Heart left ventricle (tissue), 16 donors: Measurements from ENCODE around the gene PHACTR1. TPM values are rescaled to one million over a fixed set of nuclear protein-coding genes. Genes with fewer than 3 reads are reported as not detected.
A peak's percentile ranks its signal among the peaks of the same experiment; 100 is the strongest.

ENCODE experiments used
- ATAC-seq, 4 donors: fragments of 200-7000 bp; cut with Tn5 transposase; one replicate each; pipeline ENCODE4 v1.9.1; 2020 to 2022; ENCODE audit warnings: moderate library complexity in 4 of 4, mild to moderate bottlenecking in 3 of 4, moderate number of reproducible peaks in 1 of 4
- DNase-seq, 5 donors: peaks; one replicate each; pipeline ENCODE4 v3.0.0-alpha.2; 2020
- H3K27ac ChIP-seq, 12 donors: fragments of 200-600 bp; sonication (generic) in 4 of 12; one replicate each; pipeline versions ENCODE4 v1.5.0 to v1.8.0; 2016 to 2022; ENCODE audit warnings: mild to moderate bottlenecking in 2 of 12
- H3K27me3 ChIP-seq, 9 donors: fragments of 200-600 bp; sonication (generic) in 2 of 9; one replicate each; pipeline versions ENCODE4 v1.5.1 to v1.8.0; 2016 to 2022; ENCODE audit warnings: mild to moderate bottlenecking in 3 of 9
- H3K36me3 ChIP-seq, 9 donors: fragments of 200-600 bp; sonication (generic) in 2 of 9; one replicate each; pipeline versions ENCODE4 v1.5.0 to v1.8.0; 2018 to 2022; ENCODE audit warnings: mild to moderate bottlenecking in 2 of 9
- H3K4me1 ChIP-seq, 12 donors: fragments of 200-600 bp; sonication (generic) in 4 of 12; one replicate each; pipeline versions ENCODE4 v1.5.0 to v1.8.0; 2016 to 2022; ENCODE audit warnings: mild to moderate bottlenecking in 3 of 12
- H3K4me3 ChIP-seq, 12 donors: fragments of 200-600 bp; sonication (generic) in 4 of 12; one replicate each; pipeline versions ENCODE4 v1.5.0 to v1.8.0; 2017 to 2022; ENCODE audit warnings: mild to moderate bottlenecking in 9 of 12, moderate library complexity in 4 of 12
- H3K9me3 ChIP-seq, 12 donors: fragments of 200-600 bp; sonication (generic) in 4 of 12; one replicate each; pipeline versions ENCODE4 v1.5.0 to v1.8.0; 2016 to 2022; ENCODE audit warnings: mild to moderate bottlenecking in 1 of 12
- POLR2A ChIP-seq, 2 donors: fragments of 450-650 bp; IDR thresholded peaks; one replicate each; pipeline ENCODE4 v1.6.1; 2017; ENCODE audit warnings: antibody characterized with exemption in 2 of 2, mild to moderate bottlenecking in 2 of 2, moderate library complexity in 2 of 2
- WGBS, 4 donors: extraction: QIAGEN DNeasy Blood & Tissue Kit in 2 of 4; methylation state at CpG; one replicate each; pipeline versions ENCODE4 v1.1.5 to v1.1.7; 2013 to 2018; 5-methylcytosine and 5-hydroxymethylcytosine counted together
- intact Hi-C, 10 donors: fragments of 100-400 bp; cut with DNase I; formaldehyde crosslinking; loops; one replicate each; pipeline versions ENCODE4 v1.11.1 to v1.14.2; 2022
- polyA plus RNA-seq, 2 donors: library from polyadenylated mRNA; stranded (reverse); fragments of 200-250 nt; gene quantifications; one replicate each; pipeline ENCODE4 v1.2.3, GENCODE V29; 2013
- total RNA-seq, 9 donors: library from RNA; depleted of rRNA in 2 of 9; stranded (reverse); fragments of >200 nt in 2 of 9; fragmentation: NEBNext Ultra II Directional in 3 of 9; extraction: Animal tissue kit (Norgen Biotek cat#: 25700) in 3 of 9; gene quantifications; one replicate each; pipeline versions ENCODE4 v1.1.0 to v1.2.4, GENCODE V29; 2016 to 2023
- TF ChIP-seq, protein P1 (sequence below), 12 donors: fragments of 200-600 bp; sonication (generic) in 4 of 12; IDR thresholded peaks; one replicate each; pipeline versions ENCODE4 v1.5.0 to v1.8.0; 2018 to 2022; ENCODE audit warnings: antibody characterized with exemption in 12 of 12, mild to moderate bottlenecking in 5 of 12
- donor health status: ischemic (EF 13 %, LVEDD 7.1; RV severe dilation, severe dysfunction).
- donor health status: healthy with polysubstance abuse.
- donor health status: DM: no; HTN: yes; CAD: no.
- donor health status: DM: no; HTN: no; CAD: no.
- donor health status: ischemic (EF 25% LVEDD 6.9; RV normal size, moderate dysfunction).
- donor health status: ischemic (EF 25% LVEDD 5.7; RV mildly dilated, moderate dysfunction).
- donor health status: healthy.
- donor health status: DM: yes; HTN: yes; CAD: no.
- donor health status: ischemic (EF 35%, LVEDD 5.7; RV mildly dilated, moderate dysfunction).
- donor health status: nonischemic (EF 11% LVEDD 7.7; RV severe dilation, severe dysfunction).
- donor health status: DM: yes; HTN: yes; CAD: no.
- donor health status: PGD.
- donor health status: ischemic (EF 29% LVEDD 5.4; RV normal size, mild dysfunction).
- donor health status: nonischemic (EF 23%, LVEDD 6.1; RV moderate dilation, normal function).

The PHACTR1 gene
- total and polyA plus RNA-seq, 11 donors = 21.2 to 238 (median 87.4) TPM

DNA sequence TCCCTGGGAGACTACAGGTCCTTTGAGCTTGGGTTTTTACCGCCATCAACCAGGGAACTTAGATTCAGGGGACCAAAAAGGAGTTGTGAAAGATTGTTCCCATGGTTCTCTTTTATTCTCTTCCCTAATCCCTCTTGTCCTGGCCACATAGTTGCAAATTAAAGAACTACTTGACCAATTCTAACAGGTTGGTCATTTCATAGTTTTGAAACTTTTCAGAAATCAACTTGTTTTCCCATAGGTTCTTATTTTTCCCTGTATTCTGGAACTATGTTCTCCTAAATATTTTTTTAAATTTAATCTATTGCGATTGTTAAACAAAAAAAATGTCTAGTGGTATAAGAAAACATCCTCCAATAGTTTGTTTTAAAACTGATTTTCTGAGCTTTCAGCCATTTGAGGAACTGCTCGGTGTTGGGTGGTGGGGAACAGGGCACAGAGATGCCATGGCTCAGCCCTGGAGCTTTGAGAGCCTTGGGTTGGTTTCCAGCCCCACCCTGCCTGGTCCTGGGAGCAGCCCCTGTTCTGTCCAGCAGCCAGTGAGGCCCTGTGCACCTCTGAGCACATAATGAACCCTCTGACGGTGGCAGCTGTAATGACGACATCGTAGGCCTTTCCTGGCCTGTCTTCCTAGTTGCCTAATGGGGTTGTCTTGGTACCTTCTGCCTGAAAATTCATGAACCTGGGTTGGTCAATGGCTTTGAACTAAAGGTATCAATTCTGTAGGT, 558.3 kb downstream of the PHACTR1 start:
- ATAC-seq (no peak), DNase-seq (no peak)
- intact Hi-C loops = no loop called here
- H3K4me1 ChIP-seq = peaks cover 0 to 37% (median 0%) of the 10 kb centered on the region in 12 donors
- no peaks in the 10 kb centered on the region for H3K27me3 ChIP-seq
- peak overlapping the region in 1 of 12 donors; percentile 43 for H3K4me3 ChIP-seq
- H3K9me3 ChIP-seq = no peaks in the 10 kb centered on the region
- peaks cover 0 to 45% (median 16%) of the 10 kb centered on the region in 9 donors for H3K36me3 ChIP-seq
- no peak for TF ChIP-seq POLR2A (IDR thresholded peaks at IDR 0.05)
- TF ChIP-seq, protein P1, sequence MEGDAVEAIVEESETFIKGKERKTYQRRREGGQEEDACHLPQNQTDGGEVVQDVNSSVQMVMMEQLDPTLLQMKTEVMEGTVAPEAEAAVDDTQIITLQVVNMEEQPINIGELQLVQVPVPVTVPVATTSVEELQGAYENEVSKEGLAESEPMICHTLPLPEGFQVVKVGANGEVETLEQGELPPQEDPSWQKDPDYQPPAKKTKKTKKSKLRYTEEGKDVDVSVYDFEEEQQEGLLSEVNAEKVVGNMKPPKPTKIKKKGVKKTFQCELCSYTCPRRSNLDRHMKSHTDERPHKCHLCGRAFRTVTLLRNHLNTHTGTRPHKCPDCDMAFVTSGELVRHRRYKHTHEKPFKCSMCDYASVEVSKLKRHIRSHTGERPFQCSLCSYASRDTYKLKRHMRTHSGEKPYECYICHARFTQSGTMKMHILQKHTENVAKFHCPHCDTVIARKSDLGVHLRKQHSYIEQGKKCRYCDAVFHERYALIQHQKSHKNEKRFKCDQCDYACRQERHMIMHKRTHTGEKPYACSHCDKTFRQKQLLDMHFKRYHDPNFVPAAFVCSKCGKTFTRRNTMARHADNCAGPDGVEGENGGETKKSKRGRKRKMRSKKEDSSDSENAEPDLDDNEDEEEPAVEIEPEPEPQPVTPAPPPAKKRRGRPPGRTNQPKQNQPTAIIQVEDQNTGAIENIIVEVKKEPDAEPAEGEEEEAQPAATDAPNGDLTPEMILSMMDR (IDR thresholded peaks at IDR 0.05) = no peak
- 65 to 78% (median 77%) methylated on average over 4 to 6 of the region's 6 CpGs for WGBS, 4 donors
- H3K27ac ChIP-seq = peak overlapping the region in 1 of 12 donors; percentile 60

DNA sequence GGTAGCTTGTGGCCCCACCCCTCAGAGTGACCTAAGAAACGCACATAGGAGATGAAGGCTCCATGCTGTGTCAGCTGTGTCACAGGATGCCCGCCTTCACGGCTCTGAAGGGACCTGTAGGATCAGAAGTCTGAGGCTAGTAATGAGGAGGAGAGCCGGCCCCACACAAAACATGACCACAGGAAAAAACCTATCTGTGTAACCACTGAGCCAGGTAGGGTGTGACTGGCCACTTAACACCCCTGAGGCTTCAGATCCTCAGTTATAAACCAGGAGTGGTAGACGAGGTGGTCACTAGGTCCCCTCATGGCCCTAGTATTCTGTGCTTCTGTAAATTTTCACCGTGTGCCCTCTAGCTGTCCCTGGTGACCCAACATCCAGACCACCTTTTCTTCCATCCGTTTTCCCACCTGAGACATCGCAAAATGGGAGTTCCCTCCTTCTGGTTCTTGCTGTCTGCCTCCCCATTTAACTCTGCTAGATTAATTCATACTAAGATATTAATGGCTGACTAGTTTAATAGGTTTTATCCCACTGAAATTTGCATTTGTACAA, 558.9 kb downstream of the PHACTR1 start:
- peaks cover 0 to 52% (median 22%) of the 10 kb centered on the region in 9 donors for H3K36me3 ChIP-seq
- H3K27me3 ChIP-seq = no peaks in the 10 kb centered on the region
- peaks cover 0 to 37% (median 0%) of the 10 kb centered on the region in 12 donors for H3K4me1 ChIP-seq
- no peaks in the 10 kb centered on the region for H3K9me3 ChIP-seq
- intact Hi-C loops = no loop called here
- WGBS, 4 donors = 79 to 86% (median 84%) methylated on average over 8 of the region's 8 CpGs
- no peak for TF ChIP-seq POLR2A (IDR thresholded peaks at IDR 0.05)
- TF ChIP-seq, protein P1 (IDR thresholded peaks at IDR 0.05) = no peak
- no peak overlapping the region for H3K27ac ChIP-seq
- no peak overlapping the region for H3K4me3 ChIP-seq
- DNase-seq (no peak), ATAC-seq (no peak)

DNA sequence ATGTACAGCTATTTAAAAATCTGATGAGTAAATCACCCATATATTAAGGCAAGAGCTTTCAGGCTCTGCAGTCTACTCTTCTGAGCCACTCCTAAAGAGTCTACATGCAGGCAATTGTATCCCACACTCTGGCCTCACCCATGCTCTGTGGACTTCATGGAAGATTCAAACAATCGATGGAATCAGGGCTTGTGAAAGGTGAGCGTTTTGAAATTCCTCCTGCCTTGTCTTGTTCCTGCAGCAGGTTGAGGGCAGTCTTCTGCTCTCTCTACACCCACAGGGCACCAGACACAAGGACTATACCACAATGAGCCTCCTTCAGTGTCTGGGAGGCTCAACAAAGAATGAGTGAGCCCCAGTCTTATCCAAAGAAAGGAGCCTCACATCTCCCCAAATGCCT, 560.7 kb downstream of the PHACTR1 start:
- Histone ChIP-seq H3K4me1 (peaks cover 0 to 27% (median 0%) of the 10 kb centered on the region in 12 donors), H3K36me3 (peaks cover 0 to 54% (median 27%) of the 10 kb centered on the region in 9 donors), H3K27me3 (no peaks in the 10 kb centered on the region), H3K9me3 (no peaks in the 10 kb centered on the region), H3K27ac (no peak overlapping the region), H3K4me3 (no peak overlapping the region)
- WGBS, 4 donors = 94 to 100% (median 98%) methylated on average over 2 of the region's 2 CpGs
- ATAC-seq (no peak), DNase-seq (no peak)
- intact Hi-C loops = no loop called here
- TF ChIP-seq POLR2A (IDR thresholded peaks at IDR 0.05) = no peak
- TF ChIP-seq, protein P1 (IDR thresholded peaks at IDR 0.05) = no peak

DNA sequence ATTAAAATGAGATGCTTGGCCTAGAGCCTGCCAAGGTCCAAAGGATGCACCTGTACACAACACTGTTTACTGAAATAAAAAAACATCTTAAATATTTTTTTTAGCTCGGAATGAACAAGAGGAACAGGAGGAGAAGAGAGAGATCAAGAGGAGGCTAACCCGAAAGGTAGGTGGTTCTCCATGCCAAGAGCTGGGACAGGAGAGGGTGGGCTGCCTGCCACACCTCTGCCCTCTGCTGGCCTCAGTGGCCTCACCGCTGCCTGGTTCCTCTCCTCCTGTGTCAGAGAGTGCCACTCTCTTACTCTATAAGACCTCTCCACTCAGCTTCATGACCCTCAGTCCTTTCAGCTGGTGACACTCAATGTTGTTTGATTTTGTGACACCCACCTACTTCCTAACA, 561.6 kb downstream of the PHACTR1 start:
- DNase-seq (no peak), ATAC-seq (peak in 3 of 4 donors; percentile 30 to 45 (median 38))
- H3K36me3 ChIP-seq = peaks cover 0 to 45% (median 27%) of the 10 kb centered on the region in 9 donors
- 62 to 73% (median 65%) methylated on average over 3 of the region's 3 CpGs for WGBS, 4 donors
- H3K4me3 ChIP-seq = no peak overlapping the region
- peaks cover 0 to 18% (median 0%) of the 10 kb centered on the region in 12 donors for H3K4me1 ChIP-seq
- no peaks in the 10 kb centered on the region for H3K27me3 ChIP-seq
- no peak for TF ChIP-seq POLR2A (IDR thresholded peaks at IDR 0.05)
- TF ChIP-seq, protein P1 (IDR thresholded peaks at IDR 0.05) = peak in 6 of 12 donors; percentile 9 to 43 (median 22)
- intact Hi-C loops = no loop called here
- no peak overlapping the region for H3K27ac ChIP-seq
- no peaks in the 10 kb centered on the region for H3K9me3 ChIP-seq
